IMR-90 (cell line): ENCODE measurements around the gene TMC8. TPM values are rescaled to one million over a fixed set of nuclear protein-coding genes. Genes with fewer than 3 reads are reported as not detected.

ENCODE experiments used
- ATAC-seq: fragments of 200-7000 bp; cut with Tn5 transposase; 2 replicates; pipeline ENCODE4 v1.9.1; 2020; ENCODE audit warnings: low read depth, mild to moderate bottlenecking, moderate library complexity
- BruUV-seq: library from RNA; stranded (reverse); fragments of 400-500 nt; replicated peaks from 2 replicates; lab custom pipeline; 2021; lab: Mats Ljungman, UMichigan
- CTCF ChIA-PET: fragments of 300-600 bp; formaldehyde crosslinking; extraction: SDS; loops from one replicate; lab custom pipeline; 2021; ENCODE audit warnings: antibody characterized with exemption; lab: Yijun Ruan, JAX
- POLR2A ChIA-PET: fragments of 300-600 bp; sonication (Branson Sonifier 250); formaldehyde crosslinking; loops from one replicate; lab custom pipeline; 2022; ENCODE audit warnings: antibody characterized with exemption; ENCODE audit not compliant: unreplicated experiment; lab: Charles Lee
- DNase-seq: peaks from one replicate; pipeline ENCODE4 v3.0.0; 2013
- H2AFZ ChIP-seq: replicated peaks from 2 replicates; pipeline ENCODE3; 2013; ENCODE audit warnings: low read length, mild to moderate bottlenecking; ENCODE audit not compliant: poor library complexity
- H2AK5ac ChIP-seq: 2 replicates; pipeline ENCODE4 v1.6.1; 2013; ENCODE audit warnings: low read depth, low read length, inconsistent platforms
- H2AK9ac ChIP-seq: replicated peaks from 2 replicates; pipeline ENCODE3; 2013; ENCODE audit warnings: mild to moderate bottlenecking, low read depth, low read length, moderate library complexity; ENCODE audit not compliant: poor library complexity
- H2BK120ac ChIP-seq: 2 replicates; pipeline ENCODE4 v1.6.1; 2013; ENCODE audit warnings: low read depth, low read length, inconsistent platforms
- H2BK15ac ChIP-seq: 3 replicates; pipeline ENCODE4 v1.6.1; 2013; ENCODE audit warnings: low read depth, low read length, inconsistent platforms
- H2BK20ac ChIP-seq: 2 replicates; pipeline ENCODE4 v1.6.1; 2013; ENCODE audit warnings: low read depth, mild to moderate bottlenecking, inconsistent platforms, low read length, moderate library complexity
- H2BK5ac ChIP-seq: 2 replicates; pipeline ENCODE4 v1.6.1; 2013; ENCODE audit warnings: mild to moderate bottlenecking, low read depth, low read length, inconsistent platforms; ENCODE audit not compliant: poor library complexity, severe bottlenecking
- H3K14ac ChIP-seq: replicated peaks from 2 replicates; pipeline ENCODE4 v1.6.1; 2013; ENCODE audit warnings: low read depth, low read length, inconsistent platforms
- H3K18ac ChIP-seq: 2 replicates; pipeline ENCODE4 v1.6.1; 2013; ENCODE audit warnings: low read depth, low read length, control low read depth
- H3K23ac ChIP-seq: 2 replicates; pipeline ENCODE4 v1.6.1; 2013; ENCODE audit warnings: low read depth, low read length, inconsistent platforms
- H3K27ac ChIP-seq: 2 replicates; pipeline ENCODE4 v1.5.1; 2013; ENCODE audit warnings: mild to moderate bottlenecking, control low read depth, low read length; ENCODE audit not compliant: insufficient read depth
- H3K27me3 ChIP-seq: 2 replicates; pipeline ENCODE4 v1.6.1; 2013; ENCODE audit warnings: low read length; ENCODE audit not compliant: control insufficient read depth, insufficient read depth
- H3K36me3 ChIP-seq: 2 replicates; pipeline ENCODE4 v1.6.1; 2013; ENCODE audit warnings: low read length, mixed read lengths; ENCODE audit not compliant: control insufficient read depth, insufficient read depth
- H3K4ac ChIP-seq: 2 replicates; pipeline ENCODE4 v1.6.1; 2013; ENCODE audit warnings: low read depth, low read length, inconsistent platforms
- H3K4me1 ChIP-seq: 2 replicates; pipeline ENCODE4 v1.6.1; 2013; ENCODE audit warnings: low read length, mixed read lengths; ENCODE audit not compliant: control insufficient read depth, insufficient read depth
- H3K4me2 ChIP-seq: 2 replicates; pipeline ENCODE4 v1.6.1; 2013; ENCODE audit warnings: low read depth, mild to moderate bottlenecking, control low read depth, low read length, moderate library complexity
- H3K4me3 ChIP-seq: 2 replicates; pipeline ENCODE4 v1.5.1; 2013; ENCODE audit warnings: low read depth, mild to moderate bottlenecking, control low read depth, low read length, moderate library complexity; ENCODE audit not compliant: insufficient read depth
- H3K56ac ChIP-seq: 2 replicates; pipeline ENCODE4 v1.6.1; 2013; ENCODE audit warnings: low read length, inconsistent platforms; ENCODE audit not compliant: insufficient read depth; ENCODE audit errors: extremely low read depth
- H3K79me1 ChIP-seq, 2 experiments: 2 replicates each; pipeline ENCODE4 v1.6.1; 2013; ENCODE audit warnings: low read length in 2 of 2, inconsistent platforms in 1 of 2, low read depth in 1 of 2
- H3K9ac ChIP-seq: 2 replicates; pipeline ENCODE4 v1.6.1; 2013; ENCODE audit warnings: low read depth, low read length, control low read depth
- H3K9me1 ChIP-seq: 2 replicates; pipeline ENCODE4 v1.6.1; 2013; ENCODE audit warnings: low read length, inconsistent platforms; ENCODE audit not compliant: insufficient read depth
- H3K9me3 ChIP-seq: 2 replicates; pipeline ENCODE4 v1.6.1; 2013; ENCODE audit warnings: low read length; ENCODE audit not compliant: control insufficient read depth, insufficient read depth
- H4K20me1 ChIP-seq: 2 replicates; pipeline ENCODE4 v1.6.1; 2013; ENCODE audit warnings: low read length, inconsistent platforms; ENCODE audit not compliant: insufficient read depth
- H4K5ac ChIP-seq: 2 replicates; pipeline ENCODE4 v1.6.1; 2013; ENCODE audit warnings: mild to moderate bottlenecking, low read depth, low read length, control low read depth
- H4K8ac ChIP-seq, 2 experiments: 2 replicates each; pipeline ENCODE4 v1.6.1; 2013; ENCODE audit warnings: low read depth in 2 of 2, low read length in 2 of 2, control low read depth in 1 of 2, inconsistent platforms in 1 of 2
- H4K91ac ChIP-seq: 2 replicates; pipeline ENCODE4 v1.6.1; 2013; ENCODE audit warnings: low read depth, low read length, inconsistent platforms; ENCODE audit not compliant: insufficient read depth
- BHLHE40 ChIP-seq: fragments of 150-350 bp; IDR thresholded peaks from 2 replicates; pipeline ENCODE4 v1.6.1; 2016; ENCODE audit warnings: mild to moderate bottlenecking, low read depth, low read length
- CEBPB ChIP-seq: IDR thresholded peaks from 2 replicates; pipeline ENCODE4 v1.6.1; 2012; ENCODE audit warnings: low read depth, low read length, improper control_type of control experiment
- CTCF ChIP-seq: conservative IDR thresholded peaks from 2 replicates; pipeline ENCODE4 v1.5.1; 2012; ENCODE audit warnings: mild to moderate bottlenecking, low read depth, low read length, improper control_type of control experiment
- ELK1 ChIP-seq: fragments of 150-350 bp; IDR thresholded peaks from 2 replicates; pipeline ENCODE4 v1.6.1; 2016; ENCODE audit warnings: low read depth, mild to moderate bottlenecking, low read length, moderate library complexity, borderline replicate concordance
- FOS ChIP-seq: fragments of 150-350 bp; IDR thresholded peaks from 2 replicates; pipeline ENCODE4 v1.6.1; 2016; ENCODE audit warnings: low read depth, low read length
- MXI1 ChIP-seq: IDR thresholded peaks from 2 replicates; pipeline ENCODE4 v1.6.1; 2012; ENCODE audit warnings: low read depth, mild to moderate bottlenecking, low read length, moderate library complexity, borderline replicate concordance
- POLR2A ChIP-seq: IDR thresholded peaks from 2 replicates; pipeline ENCODE4 v1.6.1; 2012; ENCODE audit warnings: mild to moderate bottlenecking, low read depth, low read length
- RCOR1 ChIP-seq: IDR thresholded peaks from 2 replicates; pipeline ENCODE4 v1.6.1; 2012; ENCODE audit warnings: mild to moderate bottlenecking, low read length, improper control_type of control experiment; ENCODE audit not compliant: insufficient replicate concordance
- RFX5 ChIP-seq: IDR thresholded peaks from 2 replicates; pipeline ENCODE4 v1.8.0; 2012; ENCODE audit warnings: low read depth, mild to moderate bottlenecking, low read length, moderate library complexity
- SMC3 ChIP-seq: fragments of 150-350 bp; IDR thresholded peaks from 2 replicates; pipeline ENCODE4 v1.6.1; 2016; ENCODE audit warnings: low read depth, mild to moderate bottlenecking, antibody characterized with exemption, low read length, moderate library complexity
- WGBS, 2 experiments: methylation state at CpG; one replicate each; pipeline versions ENCODE4 v1.1.5 to v1.1.7; 2013; ENCODE audit warnings: missing lambda C conversion rate in 2 of 2; ENCODE audit not compliant: insufficient read length in 1 of 2; ENCODE audit errors: extremely low coverage in 2 of 2; 5-methylcytosine and 5-hydroxymethylcytosine counted together
- dilution Hi-C: fragments of 300-500 bp; cut with HindIII; formaldehyde crosslinking; loops from one replicate; pipeline ENCODE4 v1.14.3; 2018; ENCODE audit warnings: low sequenced_read_pairs; ENCODE audit not compliant: unreplicated experiment
- in situ Hi-C: fragments of 300-500 bp; cut with MboI; formaldehyde crosslinking; loops from 3 replicates; pipeline ENCODE4 v1.14.3; 2019; ENCODE audit warnings: low sequenced_read_pairs, inconsistent platforms, mixed read lengths
- intact Hi-C: fragments of 100-400 bp; cut with micrococcal nuclease; formaldehyde crosslinking; loops from 2 replicates; pipeline ENCODE4 v1.10.0; 2022
- polyA plus RNA-seq, 3 experiments: library from polyadenylated mRNA; depleted of rRNA; stranded (reverse); fragments of >200 nt; gene quantifications; 2 replicates each; pipeline ENCODE4 v1.2.3, GENCODE V29; 2012; ENCODE audit warnings: low replicate concordance in 1 of 3
- total RNA-seq: library from RNA; depleted of rRNA; stranded (reverse); fragments of >200 nt; gene quantifications from 2 replicates; pipeline ENCODE4 v1.2.3, GENCODE V29; 2012

Gene TMC8
- total and polyA plus RNA-seq, 2 of the 4 experiments (the other 2 are of a cell fraction) = not detected

- Histone ChIP-seq H2AK9ac (no peak overlapping the region), H3K56ac (no peak overlapping the region), H2BK5ac (no peak overlapping the region), H3K4me1 (peaks cover 3% of the 10 kb centered on the region; the same call in 1 of the 2 replicates), H3K36me3 (no peaks in the 10 kb centered on the region), H4K91ac (no peak overlapping the region), H2BK15ac (no peak overlapping the region), H2BK20ac (no peak overlapping the region), H3K9me3 (no peaks in the 10 kb centered on the region), H3K9me1 (no peaks in the 10 kb centered on the region), H3K9ac (no peak overlapping the region), H3K4me3 (no peak overlapping the region), H2BK120ac (no peak overlapping the region), H4K8ac (no peak overlapping the region), H3K23ac (no peak overlapping the region), H3K14ac (no peak overlapping the region), H3K4ac (no peak overlapping the region), H3K18ac (no peak overlapping the region), H3K27ac (no peak overlapping the region), H4K5ac (no peak overlapping the region), H2AK5ac (no peak overlapping the region), H3K79me1 (no peaks in the 10 kb centered on the region), H4K20me1 (no peaks in the 10 kb centered on the region), H2AFZ (no peak overlapping the region), H3K4me2 (no peak overlapping the region), H3K27me3 (no peaks in the 10 kb centered on the region; the same call in 1 of the 2 replicates)
- BruUV-seq = no TSS peak
- dilution Hi-C loops (no loop called here), intact Hi-C loops (no loop called here), in situ Hi-C loops (no loop called here)
- POLR2A ChIA-PET = no interaction called here
- CTCF ChIA-PET = interaction anchor here (1.1 kb wide), 1 partner anchor 31 kb away, joined by 5 read pairs; no protein-coding TSS in a partner anchor
- no peak for DNase-seq
- TF ChIP-seq RCOR1 (no peak), RFX5 (no peak), BHLHE40 (no peak), POLR2A (no peak), CEBPB (no peak), CTCF (no peak), ELK1 (no peak), FOS (no peak), SMC3 (no peak), MXI1 (no peak)
- 77% methylated on average over 8 of the region's 18 CpGs; no CpG with 5 or more reads in 1 of the 2 experiments for WGBS, 2 experiments
- ATAC-seq = no peak
Measured at GRCh38 chr17:78144736-78145641, 14.4 kb downstream of the TMC8 start.
